Sigmoid colon (tissue), 7 donors: ENCODE results near the gene RPLP1. TPM values are rescaled to one million over a fixed set of nuclear protein-coding genes. Genes with fewer than 3 reads are reported as not detected.
A peak's percentile ranks its signal among the peaks of the same experiment; 100 is the strongest.

Source experiments
- DNase-seq: peaks from one replicate; pipeline ENCODE4 v3.0.0-alpha.2; 2019
- H3K27ac ChIP-seq, 4 donors: fragments of 200-600 bp; sonication (generic); one replicate each; pipeline ENCODE4 v1.5.1; 2016 to 2019; ENCODE audit warnings: mild to moderate bottlenecking in 1 of 4
- H3K27me3 ChIP-seq, 3 donors: fragments of 200-600 bp; sonication (generic); one replicate each; pipeline ENCODE4 v1.5.1; 2019; ENCODE audit warnings: mild to moderate bottlenecking in 1 of 3
- H3K36me3 ChIP-seq, 4 donors: fragments of 200-600 bp; sonication (generic); one replicate each; pipeline ENCODE4 v1.5.1; 2016 to 2019
- H3K4me1 ChIP-seq, 4 donors: fragments of 200-600 bp; sonication (generic); one replicate each; pipeline ENCODE4 v1.5.1; 2017 to 2019
- H3K4me3 ChIP-seq, 4 donors: fragments of 200-600 bp; sonication (generic); one replicate each; pipeline ENCODE4 v1.5.1; 2017 to 2019; ENCODE audit warnings: mild to moderate bottlenecking in 2 of 4, moderate library complexity in 1 of 4
- H3K9me3 ChIP-seq, 4 donors: fragments of 200-600 bp in 3 of 4; sonication (generic) in 3 of 4; one replicate each; pipeline versions ENCODE4 v1.5.1 to v1.6.1; 2013 to 2019
- EP300 ChIP-seq, 4 donors: sonication (generic); formaldehyde crosslinking; IDR thresholded peaks; one replicate each; pipeline ENCODE4 v1.6.1; 2017; ENCODE audit warnings: antibody characterized with exemption in 4 of 4
- POLR2A ChIP-seq, 2 donors: fragments of 450-650 bp; IDR thresholded peaks; one replicate each; pipeline ENCODE4 v1.6.1; 2016; ENCODE audit warnings: antibody characterized with exemption in 2 of 2, mild to moderate bottlenecking in 2 of 2, moderate library complexity in 2 of 2
- POLR2AphosphoS5 ChIP-seq, 4 donors: sonication (generic); formaldehyde crosslinking; IDR thresholded peaks; one replicate each; pipeline ENCODE4 v1.6.1; 2017; ENCODE audit warnings: antibody characterized with exemption in 4 of 4
- WGBS, 2 donors: extraction: QIAGEN DNeasy Blood & Tissue Kit; methylation state at CpG; one replicate each; pipeline ENCODE4 v1.1.7; 2013; 5-methylcytosine and 5-hydroxymethylcytosine counted together
- intact Hi-C: fragments of 100-400 bp; cut with DNase I; formaldehyde crosslinking; loops from one replicate; pipeline ENCODE4 v1.15.1; 2023
- polyA plus RNA-seq, 3 donors: library from polyadenylated mRNA; stranded (reverse); fragments of 200-250 nt; gene quantifications; one replicate each; pipeline ENCODE4 v1.2.3, GENCODE V29; 2013
- total RNA-seq, 4 donors: library from RNA; depleted of rRNA; stranded (reverse); fragments of >200 nt; gene quantifications; one replicate each; pipeline ENCODE4 v1.1.0, GENCODE V29; 2016
- TF ChIP-seq, protein P1 (sequence below), 4 experiments: fragments of 450-650 bp in 3 of 4; fragments of 200-600 bp in 1 of 4; IDR thresholded peaks; one replicate each; pipeline ENCODE4 v1.5.1; 2016 to 2019; ENCODE audit warnings: antibody characterized with exemption in 4 of 4, mild to moderate bottlenecking in 3 of 4, moderate library complexity in 2 of 4
- donor health status: healthy with polysubstance abuse.
- donor health status: Bipolar disorder and iron deficiency.
- donor health status: healthy.

RPLP1 gene
- total and polyA plus RNA-seq, 7 donors: 1,053 to 2,471 (median 1,114) TPM

DNA sequence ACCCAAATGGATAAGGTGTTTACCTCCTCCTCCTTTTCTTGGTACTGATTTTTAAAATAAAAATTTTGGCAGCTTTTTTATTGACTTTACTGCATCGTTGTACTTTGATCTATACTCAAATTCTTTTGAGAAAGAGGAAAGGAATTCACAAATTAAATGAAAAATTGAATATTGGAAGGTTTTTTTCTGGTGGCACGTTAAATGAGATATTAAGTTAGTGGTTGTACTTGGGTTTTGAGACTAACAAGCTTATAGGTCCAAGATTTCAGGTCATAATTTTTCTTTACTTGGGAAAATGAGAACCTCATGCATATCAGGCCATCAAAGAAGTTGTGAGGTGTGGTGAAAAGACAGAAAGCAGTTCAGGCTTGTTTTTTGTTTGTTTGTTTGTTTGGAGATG lies 14.1 kb downstream of the RPLP1 start:
- Histone ChIP-seq H3K4me1 (peaks cover 0 to 28% (median 19%) of the 10 kb centered on the region in 4 donors), H3K9me3 (no peaks in the 10 kb centered on the region), H3K36me3 (no peaks in the 10 kb centered on the region), H3K27me3 (no peaks in the 10 kb centered on the region), H3K4me3 (no peak overlapping the region), H3K27ac (peak overlapping the region in 1 of 4 donors; percentile 26)
- 40 to 77% methylated on average over 2 of the region's 2 CpGs for WGBS, 2 donors
- no peak for DNase-seq
- TF ChIP-seq, protein P1, sequence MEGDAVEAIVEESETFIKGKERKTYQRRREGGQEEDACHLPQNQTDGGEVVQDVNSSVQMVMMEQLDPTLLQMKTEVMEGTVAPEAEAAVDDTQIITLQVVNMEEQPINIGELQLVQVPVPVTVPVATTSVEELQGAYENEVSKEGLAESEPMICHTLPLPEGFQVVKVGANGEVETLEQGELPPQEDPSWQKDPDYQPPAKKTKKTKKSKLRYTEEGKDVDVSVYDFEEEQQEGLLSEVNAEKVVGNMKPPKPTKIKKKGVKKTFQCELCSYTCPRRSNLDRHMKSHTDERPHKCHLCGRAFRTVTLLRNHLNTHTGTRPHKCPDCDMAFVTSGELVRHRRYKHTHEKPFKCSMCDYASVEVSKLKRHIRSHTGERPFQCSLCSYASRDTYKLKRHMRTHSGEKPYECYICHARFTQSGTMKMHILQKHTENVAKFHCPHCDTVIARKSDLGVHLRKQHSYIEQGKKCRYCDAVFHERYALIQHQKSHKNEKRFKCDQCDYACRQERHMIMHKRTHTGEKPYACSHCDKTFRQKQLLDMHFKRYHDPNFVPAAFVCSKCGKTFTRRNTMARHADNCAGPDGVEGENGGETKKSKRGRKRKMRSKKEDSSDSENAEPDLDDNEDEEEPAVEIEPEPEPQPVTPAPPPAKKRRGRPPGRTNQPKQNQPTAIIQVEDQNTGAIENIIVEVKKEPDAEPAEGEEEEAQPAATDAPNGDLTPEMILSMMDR (IDR thresholded peaks at IDR 0.05): no peak
- TF ChIP-seq EP300 (IDR thresholded peaks at IDR 0.05) (no peak), POLR2AphosphoS5 (IDR thresholded peaks at IDR 0.05) (no peak), POLR2A (IDR thresholded peaks at IDR 0.05) (no peak)
- intact Hi-C loops: no loop called here

DNA sequence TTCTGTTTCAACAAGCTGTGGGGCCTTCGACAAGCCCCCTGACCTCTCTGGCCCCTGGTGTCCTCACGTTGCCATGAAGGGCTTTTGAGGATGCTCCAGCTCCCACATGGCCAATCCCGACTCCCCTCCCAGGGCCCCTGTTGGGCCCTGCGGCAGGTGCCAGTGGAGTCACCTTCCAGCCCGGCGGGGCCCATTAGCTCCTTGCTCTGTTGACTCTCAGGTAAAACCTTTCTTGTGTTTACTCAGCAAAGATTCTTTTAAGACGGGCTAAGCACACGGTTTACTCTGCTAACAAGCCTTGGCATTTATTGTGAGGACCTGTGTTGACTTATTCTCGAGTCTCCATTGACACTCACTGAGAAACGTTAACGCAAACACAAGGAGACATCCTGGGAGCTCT lies 15.0 kb downstream of the RPLP1 start:
- intact Hi-C loops: no loop called here
- TF ChIP-seq EP300 (IDR thresholded peaks at IDR 0.05): no peak
- no peak for TF ChIP-seq POLR2AphosphoS5 (IDR thresholded peaks at IDR 0.05)
- TF ChIP-seq, protein P1 (IDR thresholded peaks at IDR 0.05): no peak
- no peak for TF ChIP-seq POLR2A (IDR thresholded peaks at IDR 0.05)
- Histone ChIP-seq H3K4me1 (peaks cover 0 to 21% (median 12%) of the 10 kb centered on the region in 4 donors), H3K27ac (no peak overlapping the region), H3K9me3 (no peaks in the 10 kb centered on the region), H3K4me3 (no peak overlapping the region), H3K27me3 (no peaks in the 10 kb centered on the region), H3K36me3 (no peaks in the 10 kb centered on the region)
- 16 to 62% methylated on average over 11 of the region's 11 CpGs for WGBS, 2 donors
- DNase-seq: no peak

DNA sequence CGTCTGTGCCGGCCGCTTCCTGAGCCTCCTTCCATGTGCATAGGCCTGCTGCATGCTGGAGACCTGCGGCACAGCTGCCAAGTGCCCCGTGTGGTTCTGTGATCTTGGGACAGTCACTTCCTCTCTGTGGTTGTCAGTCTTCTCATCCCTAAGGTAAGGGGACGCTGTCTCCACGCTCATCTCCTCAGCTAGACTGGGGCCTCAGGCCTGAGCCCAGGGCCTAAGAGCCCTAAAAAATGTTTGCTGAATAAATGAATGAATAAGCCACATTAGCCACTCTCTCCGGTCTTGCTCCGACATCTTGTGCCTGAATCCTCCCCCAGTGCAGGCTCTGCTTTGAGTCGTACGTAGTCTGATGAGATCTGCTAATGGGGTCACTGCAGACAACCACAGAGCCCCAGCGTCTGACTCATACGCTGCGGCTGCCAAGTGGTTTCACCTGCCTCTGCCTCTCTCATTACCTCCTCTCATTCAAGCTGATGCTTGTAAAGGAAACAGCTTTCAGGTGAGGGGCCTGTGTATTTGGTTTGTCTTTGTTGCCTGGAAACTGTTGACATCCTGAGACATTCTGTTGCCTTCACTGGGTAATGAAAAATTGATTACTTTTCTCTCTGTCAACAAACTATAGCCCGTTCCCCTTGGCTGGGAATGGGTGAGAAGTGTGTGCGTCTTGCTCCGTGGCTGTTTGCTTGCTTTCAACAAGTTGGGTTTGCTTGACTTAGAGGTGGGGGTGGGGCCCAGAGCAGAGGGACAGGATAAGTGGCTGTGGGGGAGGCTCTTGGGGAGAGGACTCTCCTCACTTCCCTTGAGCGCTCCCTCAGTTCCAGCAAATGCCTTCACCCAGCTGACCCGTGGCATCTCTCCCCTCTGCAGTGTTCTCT lies 15.9 kb downstream of the RPLP1 start:
- TF ChIP-seq POLR2A (IDR thresholded peaks at IDR 0.05): no peak
- TF ChIP-seq POLR2AphosphoS5 (IDR thresholded peaks at IDR 0.05): no peak
- TF ChIP-seq EP300 (IDR thresholded peaks at IDR 0.05): no peak
- TF ChIP-seq, protein P1 (IDR thresholded peaks at IDR 0.05): no peak
- WGBS, 2 donors: 31 to 53% methylated on average over 19 of the region's 19 CpGs
- DNase-seq: no peak
- no peaks in the 10 kb centered on the region for H3K36me3 ChIP-seq
- no peaks in the 10 kb centered on the region for H3K27me3 ChIP-seq
- no peaks in the 10 kb centered on the region for H3K9me3 ChIP-seq
- no peak overlapping the region for H3K4me3 ChIP-seq
- peaks cover 0 to 16% (median 7%) of the 10 kb centered on the region in 4 donors for H3K4me1 ChIP-seq
- intact Hi-C loops: no loop called here
- no peak overlapping the region for H3K27ac ChIP-seq

GRCh38 chr15:69469467-69470201 lies 17.0 kb downstream of the RPLP1 start:
- H3K36me3 ChIP-seq: no peaks in the 10 kb centered on the region
- no peak overlapping the region for H3K27ac ChIP-seq
- H3K4me1 ChIP-seq: peaks cover 0 to 11% (median 4%) of the 10 kb centered on the region in 4 donors
- H3K27me3 ChIP-seq: no peaks in the 10 kb centered on the region
- no peaks in the 10 kb centered on the region for H3K9me3 ChIP-seq
- no peak overlapping the region for H3K4me3 ChIP-seq
- TF ChIP-seq, protein P1 (IDR thresholded peaks at IDR 0.05): no peak
- TF ChIP-seq POLR2AphosphoS5 (IDR thresholded peaks at IDR 0.05) (no peak), POLR2A (IDR thresholded peaks at IDR 0.05) (no peak), EP300 (IDR thresholded peaks at IDR 0.05) (no peak)
- no peak for DNase-seq
- WGBS, 2 donors: 96 to 97% methylated on average over 8 of the region's 8 CpGs
- intact Hi-C loops: no loop called here
